Measurements from ENCODE around the gene SLC4A1AP.
"Not testable (repeated sequence)": the region's sequence is repeated elsewhere in the genome, so short reads cannot be mapped to it uniquely, and the experiment has no call there.

SLC4A1AP gene

DNA sequence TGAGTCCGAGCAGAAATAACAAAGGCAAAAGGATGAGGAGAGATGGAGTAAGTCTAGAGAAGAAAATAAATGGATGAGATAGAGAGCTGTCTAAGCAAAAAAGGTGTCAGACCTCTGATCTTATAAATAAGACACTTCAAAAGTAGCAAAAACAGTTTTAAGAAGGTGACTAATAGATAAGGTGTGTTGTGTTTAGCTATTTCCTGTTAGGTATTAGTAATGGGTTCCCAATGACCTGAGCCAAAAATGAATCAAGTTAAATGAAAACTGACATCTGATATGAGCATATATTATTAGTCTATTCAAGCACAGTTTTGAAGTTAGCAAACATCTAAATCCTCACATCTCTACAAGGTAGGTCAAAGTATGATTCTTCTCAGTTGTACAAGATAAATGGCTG, 10.9 kb upstream of the SLC4A1AP start:
- DNase-seq: no peak

DNA sequence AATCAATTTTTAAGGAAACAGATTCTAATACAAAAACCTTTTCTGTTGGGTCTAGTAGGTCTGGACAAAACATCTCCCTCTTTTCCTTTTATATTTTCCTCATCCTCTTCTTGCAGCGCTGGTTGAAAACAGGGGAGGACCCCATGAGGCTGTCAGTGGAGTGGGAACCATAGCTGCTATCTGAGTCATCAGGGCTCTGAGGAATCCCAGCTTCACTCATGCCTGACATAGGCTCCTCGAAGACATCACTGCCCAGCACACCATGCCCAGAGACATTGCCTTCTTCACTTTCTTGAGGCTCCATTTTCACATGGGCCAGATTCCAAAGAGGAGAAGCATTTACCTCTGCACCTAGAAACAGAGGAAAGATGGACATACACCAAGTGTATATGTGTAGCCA, 10.3 kb upstream of the SLC4A1AP start:
- DNase-seq: no peak

- no peak for DNase-seq
Measured at GRCh38 chr2:27655155-27655951, 8.3 kb upstream of the SLC4A1AP start.

GRCh38 chr2:27661371-27661770, 2.3 kb upstream of the SLC4A1AP start:
- no peak for DNase-seq

GRCh38 chr2:27664154-27664574, 475 bp downstream of the SLC4A1AP start:
- no peak for DNase-seq

GRCh38 chr2:27664622-27665363, 1.1 kb downstream of the SLC4A1AP start:
- no peak for DNase-seq

GRCh38 chr2:27667446-27667845, 3.8 kb downstream of the SLC4A1AP start:
- no peak for DNase-seq

GRCh38 chr2:27671235-27671634, 7.5 kb downstream of the SLC4A1AP start:
- DNase-seq: no peak

- no peak for DNase-seq
Measured at GRCh38 chr2:27672723-27673486, 9.2 kb downstream of the SLC4A1AP start.

DNA sequence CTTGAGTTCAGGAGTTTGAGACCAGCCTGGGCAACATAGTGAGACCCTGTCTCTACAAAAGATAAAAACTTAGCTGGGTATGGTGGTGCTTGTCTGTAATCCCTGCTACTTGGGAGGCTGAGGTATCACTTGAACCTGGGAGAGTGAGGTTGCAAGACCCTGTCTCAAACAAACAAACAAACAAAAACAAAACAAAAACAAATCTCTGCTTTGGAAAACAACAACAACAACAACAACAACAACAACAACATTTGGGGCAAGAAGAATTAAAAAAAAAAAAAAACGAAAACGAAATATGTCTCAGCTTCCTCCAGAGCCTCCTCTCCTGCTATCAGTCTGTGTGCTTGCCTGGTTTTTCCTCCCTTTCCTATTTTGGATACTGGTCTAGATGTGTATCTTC, 16.9 kb downstream of the SLC4A1AP start:
- no peak for DNase-seq

DNA sequence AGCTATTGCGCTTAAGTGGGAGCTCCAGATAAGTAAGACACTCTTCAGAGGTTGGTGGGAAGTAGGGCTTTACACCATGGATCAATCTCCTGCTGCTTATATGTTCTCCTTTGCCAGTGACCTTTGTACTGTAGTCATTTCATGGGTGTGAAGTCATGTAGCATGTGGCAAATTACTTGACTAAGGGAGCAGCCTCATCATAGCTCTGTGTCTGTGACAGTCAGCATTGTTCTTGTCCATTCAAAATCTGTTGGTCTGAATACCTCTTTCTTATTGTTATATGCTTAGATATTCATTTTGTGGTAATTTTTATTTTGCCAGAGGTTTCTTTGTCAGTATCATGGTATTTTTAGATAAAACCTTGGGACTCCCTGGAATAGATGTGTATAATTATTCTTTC, 18.2 kb downstream of the SLC4A1AP start:
- no peak for DNase-seq

- not testable (repeated sequence) for DNase-seq
Measured at GRCh38 chr2:27682334-27682771, 18.7 kb downstream of the SLC4A1AP start.

DNA sequence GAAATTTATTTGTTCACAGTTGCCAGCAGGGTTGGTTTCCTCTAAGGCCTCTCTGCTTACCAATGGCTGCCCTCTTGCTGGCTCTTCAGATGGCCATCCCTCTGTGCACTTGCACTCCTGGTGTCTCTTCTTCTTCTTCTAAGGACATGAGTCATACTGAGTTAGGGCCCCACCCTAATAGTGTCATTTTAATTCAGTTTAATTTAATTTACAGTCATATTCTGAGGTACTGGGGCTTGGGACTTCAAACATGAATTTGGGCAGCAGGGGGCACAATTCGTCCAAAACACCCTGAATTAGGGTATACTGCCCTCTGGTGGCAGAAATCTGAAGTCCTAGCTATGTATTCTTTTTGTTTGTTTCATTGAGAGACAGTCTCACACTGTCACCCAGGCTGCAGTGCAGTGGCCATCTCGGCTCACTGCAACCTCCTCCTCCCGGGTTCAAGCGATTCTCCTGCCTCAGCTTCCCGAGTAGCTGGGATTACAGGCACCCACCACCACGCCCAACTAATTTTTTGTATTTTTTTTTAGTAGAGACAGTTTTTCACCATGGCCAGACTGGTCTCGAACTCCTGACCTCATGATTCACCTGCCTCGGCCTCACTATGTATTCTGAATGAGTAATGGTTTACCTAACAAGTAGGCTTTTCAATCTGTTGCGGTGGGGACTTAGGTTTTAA, 19.8 kb downstream of the SLC4A1AP start:
- DNase-seq: peak; percentile 77

GRCh38 chr2:27685006-27685405, 21.3 kb downstream of the SLC4A1AP start:
- not testable (repeated sequence) for DNase-seq

DNA sequence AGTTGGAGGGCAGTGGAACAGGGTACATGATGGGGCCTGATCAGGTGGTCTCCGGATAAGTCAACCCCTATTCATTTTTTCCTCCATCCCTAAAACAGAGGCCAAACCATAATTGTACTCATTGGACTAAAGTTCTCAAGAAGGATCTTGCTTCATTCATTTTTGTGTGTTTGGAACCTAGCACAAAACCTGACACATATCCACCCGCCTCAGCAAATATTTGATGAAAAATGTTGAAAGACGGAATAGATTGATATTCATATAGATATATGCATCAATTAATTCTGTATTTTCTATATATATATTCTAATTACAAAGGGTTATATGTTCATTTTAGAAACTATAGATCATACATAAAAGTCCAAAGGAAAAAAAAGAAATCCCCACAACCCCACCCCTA, 21.9 kb downstream of the SLC4A1AP start:
- no peak for DNase-seq

DNA sequence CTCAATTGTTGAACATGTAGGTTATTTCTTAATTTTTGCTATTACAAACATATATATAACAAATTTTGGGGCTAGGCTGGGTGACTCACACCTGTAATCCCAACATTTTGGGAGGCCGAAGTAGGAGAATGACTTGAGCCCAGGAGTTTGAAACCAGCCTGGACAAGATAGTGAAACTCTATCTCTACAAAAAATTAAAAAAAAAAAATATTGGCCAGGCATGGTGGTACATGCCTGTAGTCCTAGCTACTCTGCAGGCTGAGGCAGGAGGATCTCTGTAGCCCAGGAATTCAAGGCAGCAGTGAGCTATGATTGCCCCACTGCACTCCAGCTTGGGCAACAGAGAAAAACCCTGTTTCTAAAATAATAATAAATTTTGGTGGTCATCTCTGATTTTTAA, 23.5 kb downstream of the SLC4A1AP start:
- DNase-seq: no peak

GRCh38 chr2:27689424-27689823, 25.7 kb downstream of the SLC4A1AP start:
- no peak for DNase-seq

- no peak for DNase-seq
Measured at GRCh38 chr2:27690052-27690451, 26.4 kb downstream of the SLC4A1AP start.

DNA sequence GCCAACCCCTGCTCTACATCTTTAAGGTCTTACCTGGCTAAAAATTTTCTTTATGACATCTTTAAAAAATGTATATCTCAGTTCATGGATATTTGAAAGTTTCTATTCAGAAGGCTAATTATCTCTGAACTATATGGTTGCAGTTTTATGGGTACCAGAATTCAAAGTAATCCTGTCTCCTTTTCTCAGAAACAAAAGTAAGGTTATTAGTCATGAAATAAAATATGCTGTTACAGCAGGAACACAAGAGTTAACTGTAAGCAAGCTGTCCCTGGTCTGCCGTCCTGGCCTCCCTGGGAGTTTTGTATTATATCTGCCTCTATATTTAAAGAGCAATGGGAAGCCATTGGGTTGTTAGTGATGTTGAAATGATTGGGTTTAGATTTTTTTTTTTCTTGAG, 34.0 kb downstream of the SLC4A1AP start:
- DNase-seq: no peak

DNA sequence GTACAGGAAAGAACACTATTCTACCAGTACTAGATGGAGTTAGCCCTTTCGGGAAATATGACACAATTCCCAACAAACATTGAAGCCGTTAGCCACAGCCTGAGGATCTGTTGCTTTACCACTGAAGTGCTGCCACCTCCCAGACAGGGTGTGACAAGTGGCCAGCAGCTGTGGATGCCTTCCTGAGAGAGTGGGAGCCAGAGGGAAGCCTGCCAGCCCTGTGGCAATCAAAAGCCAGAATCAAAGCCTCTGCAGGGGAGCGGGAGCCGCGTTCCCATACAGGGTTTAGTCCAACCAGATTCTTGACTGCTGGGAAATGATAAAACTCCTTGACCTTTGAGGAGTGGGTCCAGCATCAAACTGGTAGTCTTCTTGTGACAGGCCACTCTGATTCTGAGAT, 38.0 kb downstream of the SLC4A1AP start:
- DNase-seq: no peak

GRCh38 chr2:27702302-27702701, 38.6 kb downstream of the SLC4A1AP start:
- DNase-seq: no peak

DNA sequence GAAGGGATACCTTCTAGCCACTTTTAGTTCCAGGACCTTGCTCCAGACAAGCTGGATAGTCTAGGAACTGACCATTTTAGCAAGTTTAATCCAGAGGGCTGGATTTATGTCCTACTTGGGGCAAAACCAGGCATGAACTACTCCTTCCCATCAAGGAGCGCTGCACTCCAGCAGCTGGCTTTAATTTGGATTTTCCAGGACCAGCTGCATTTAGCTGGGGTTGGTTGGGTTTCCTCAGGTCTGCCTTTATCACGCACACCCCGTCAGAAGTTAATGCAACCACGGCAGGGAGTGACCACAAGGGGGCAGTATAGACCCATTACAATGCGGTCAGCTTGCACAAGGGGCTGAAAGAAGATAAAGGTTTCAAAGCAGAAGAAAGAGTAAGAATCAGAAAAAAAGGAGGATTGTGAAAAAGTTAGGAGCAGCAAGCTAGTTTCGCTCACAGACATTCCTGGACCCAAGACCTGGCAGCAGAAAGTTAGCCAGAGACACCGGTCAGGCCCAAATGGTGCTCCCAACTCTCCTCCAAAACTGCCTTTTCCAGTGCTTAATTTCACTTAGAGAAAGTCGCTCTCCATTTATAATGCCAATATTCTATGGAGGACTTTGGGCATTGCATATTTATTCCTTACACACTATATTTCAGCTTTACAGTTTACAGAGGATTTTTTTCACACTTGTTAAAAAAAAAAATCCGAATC, 40.1 kb downstream of the SLC4A1AP start:
- peak; percentile 81 for DNase-seq

All from stimulated activated CD4-positive, alpha-beta T cell treated with anti-CD3 and anti-CD28 coated beads, Interleukin-4, amount 100 ng/mL, for 1 hour (primary cell).